HG03520 (cell line): ENCODE data around the gene AP5S1.

Source experiments
- ATAC-seq: cut with Tn5 transposase; IDR thresholded peaks from one replicate; pipeline ENCODE4 v1.9.1; 2021; ENCODE audit warnings: mild to moderate bottlenecking, moderate library complexity; ENCODE audit not compliant: unreplicated experiment

The AP5S1 gene, protein sequence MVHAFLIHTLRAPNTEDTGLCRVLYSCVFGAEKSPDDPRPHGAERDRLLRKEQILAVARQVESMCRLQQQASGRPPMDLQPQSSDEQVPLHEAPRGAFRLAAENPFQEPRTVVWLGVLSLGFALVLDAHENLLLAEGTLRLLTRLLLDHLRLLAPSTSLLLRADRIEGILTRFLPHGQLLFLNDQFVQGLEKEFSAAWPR

DNA sequence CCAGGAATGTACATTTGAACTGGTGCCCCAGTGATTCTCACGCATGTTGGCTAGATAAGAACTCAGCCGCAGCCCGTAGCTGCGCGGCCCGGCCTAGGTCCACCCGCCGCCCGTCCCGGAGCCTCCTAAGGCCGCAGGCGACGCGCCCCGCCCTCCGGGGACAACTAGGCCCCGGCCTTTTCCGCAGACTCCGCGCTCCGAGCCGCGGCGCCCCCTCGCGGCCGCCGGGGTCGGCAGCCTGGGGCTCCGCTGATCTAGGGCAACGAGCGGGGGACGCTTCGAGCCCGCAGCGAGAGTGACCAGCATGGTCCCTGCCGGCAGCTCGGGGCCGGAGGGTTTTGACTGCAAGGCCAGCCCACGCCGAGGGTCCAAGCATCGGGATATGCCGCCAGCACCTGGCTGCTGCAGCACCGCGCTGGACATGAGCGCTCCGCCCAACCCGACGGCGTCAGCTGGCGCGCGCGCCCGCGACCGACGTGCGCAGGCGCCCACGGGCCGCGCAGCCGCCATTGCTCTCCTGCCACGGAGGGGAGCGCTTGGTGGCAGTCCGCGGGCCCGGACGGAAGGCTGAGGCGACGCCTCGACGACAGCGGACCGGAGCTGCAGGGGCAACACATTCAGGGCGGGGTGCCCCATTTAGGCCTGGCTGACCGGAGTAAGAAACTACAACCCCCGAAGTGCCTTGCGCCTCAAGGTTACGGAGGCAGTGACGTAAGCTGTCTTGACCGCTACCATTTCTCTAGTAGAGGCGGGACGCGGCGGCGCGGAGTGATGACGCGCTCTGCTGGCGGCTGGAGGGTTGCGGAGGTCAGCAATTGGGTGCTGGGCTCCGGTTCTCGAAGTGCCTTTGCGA, at the start of gene AP5S1:
Gene AP5S1 (plus strand): TSS at position 500 of the 853 bp plus-strand sequence. CDS start 1,571 bp downstream, outside the sequence.
- peak; percentile 77 for ATAC-seq

DNA sequence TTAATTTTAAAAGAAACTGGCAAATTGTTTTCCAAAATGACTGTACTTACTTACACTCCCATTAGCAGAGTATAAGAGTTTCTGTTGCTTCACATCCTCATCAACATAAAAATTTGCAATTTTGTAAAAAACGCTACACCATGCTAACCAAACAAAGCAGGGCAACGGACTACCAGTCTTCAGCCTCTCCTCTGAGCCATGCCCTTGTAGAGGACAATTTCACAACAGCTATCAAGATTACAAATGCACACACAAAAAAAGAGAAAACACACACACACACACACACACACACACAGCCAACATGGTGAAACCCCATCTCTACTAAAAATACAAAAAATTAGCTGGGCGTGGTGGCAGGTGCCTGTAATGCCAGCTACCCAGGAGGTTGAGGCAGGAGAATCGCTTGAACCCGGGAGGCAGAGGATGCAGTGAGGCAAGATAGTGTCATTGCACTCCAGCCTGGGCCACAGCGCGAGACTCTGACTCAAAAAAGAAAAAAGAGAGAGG, 48.7 kb upstream of the AP5S1 start:
- ATAC-seq, result no peak

DNA sequence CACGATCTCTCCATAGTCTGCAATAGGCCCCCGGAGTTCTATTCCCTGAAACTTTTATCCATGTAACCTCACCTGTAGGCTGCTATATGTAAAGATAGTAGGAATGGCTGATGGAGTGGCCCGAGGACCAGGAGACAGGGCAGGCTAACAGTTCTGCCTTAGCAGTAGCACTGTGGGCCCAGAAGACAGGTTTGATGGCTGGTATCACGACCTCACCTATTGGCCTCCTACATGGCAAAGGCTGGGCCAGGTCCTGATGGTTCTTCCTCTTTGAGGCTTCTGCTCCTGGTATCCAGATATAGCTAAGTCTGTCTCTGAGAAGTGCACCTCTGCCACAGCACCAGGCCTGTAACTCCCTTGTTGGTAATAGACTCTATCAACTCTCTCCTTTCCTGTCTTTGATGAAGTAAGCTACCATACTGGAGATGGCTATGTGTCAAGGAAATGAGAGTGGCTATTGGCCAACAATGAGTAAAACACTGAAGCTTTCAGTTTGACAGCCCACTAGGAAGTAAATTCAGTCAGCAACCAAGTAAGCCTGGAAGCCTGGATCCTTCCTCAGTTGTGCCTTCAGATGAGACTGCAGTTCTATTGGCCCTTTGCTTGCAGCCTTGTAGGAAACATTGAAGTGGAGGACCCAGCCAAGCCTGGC, 44.8 kb upstream of the AP5S1 start:
- no peak for ATAC-seq

DNA sequence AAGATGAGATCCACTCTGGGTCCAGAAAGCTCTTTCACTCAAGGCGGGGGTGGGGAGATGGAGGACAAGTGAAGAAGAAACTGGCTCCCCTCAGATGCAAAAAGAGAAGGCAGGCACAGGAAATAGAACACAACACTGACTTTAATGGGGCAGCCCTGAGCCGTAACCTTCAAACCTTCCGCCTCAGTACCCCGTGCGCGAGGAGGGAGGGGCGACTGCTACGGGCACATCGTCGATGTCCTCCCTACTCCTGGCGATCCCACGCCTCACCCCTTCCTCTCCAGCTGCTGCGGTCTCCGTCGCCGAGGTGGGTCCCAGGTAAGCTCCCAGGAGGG, 43.0 kb upstream of the AP5S1 start:
- ATAC-seq, result no peak

DNA sequence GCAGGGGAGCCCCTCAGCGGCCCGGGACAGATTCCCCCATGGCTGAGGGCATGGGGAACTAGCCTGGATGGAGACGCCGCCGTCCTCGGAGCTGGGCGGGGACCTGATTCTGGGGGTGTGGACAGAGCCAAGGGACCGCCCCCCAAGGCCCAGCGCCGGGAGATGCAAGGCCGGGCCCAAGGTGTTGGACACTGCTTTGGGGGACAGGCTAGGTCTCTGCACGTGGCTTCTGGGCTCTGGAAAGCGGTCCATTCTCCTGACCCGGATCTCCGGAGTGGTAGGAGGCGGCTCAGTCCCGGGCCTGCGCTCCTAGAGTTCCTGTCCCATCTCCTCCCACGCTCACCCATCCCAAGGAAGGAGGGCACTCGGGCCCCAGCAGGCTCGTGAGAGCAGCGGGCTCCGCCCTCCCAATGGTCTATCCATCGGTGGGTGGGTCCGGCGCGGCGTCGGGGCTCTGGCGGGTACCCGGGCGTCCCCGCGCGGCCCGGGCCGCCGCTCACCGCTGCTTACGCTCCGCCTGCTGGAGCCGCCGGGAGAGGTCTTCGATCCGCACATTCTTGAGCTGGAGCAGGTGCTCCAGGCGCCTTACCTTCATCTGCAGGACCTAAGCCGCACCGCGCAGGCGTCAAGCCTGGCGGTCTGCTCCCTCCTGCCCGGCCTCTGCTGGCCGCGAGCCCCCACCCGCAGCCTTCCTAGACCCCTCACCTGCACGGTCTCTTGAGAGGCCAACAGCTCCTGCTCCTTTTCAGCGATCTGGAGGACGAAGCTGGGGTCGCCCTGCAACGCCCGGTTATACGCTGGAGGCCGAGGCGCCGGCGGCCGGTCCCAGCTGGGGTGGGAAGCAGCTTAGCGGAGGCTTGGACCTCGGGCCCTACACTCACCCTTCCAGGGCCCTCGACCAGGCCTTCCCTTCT, 42.4 kb upstream of the AP5S1 start:
- no peak for ATAC-seq

DNA sequence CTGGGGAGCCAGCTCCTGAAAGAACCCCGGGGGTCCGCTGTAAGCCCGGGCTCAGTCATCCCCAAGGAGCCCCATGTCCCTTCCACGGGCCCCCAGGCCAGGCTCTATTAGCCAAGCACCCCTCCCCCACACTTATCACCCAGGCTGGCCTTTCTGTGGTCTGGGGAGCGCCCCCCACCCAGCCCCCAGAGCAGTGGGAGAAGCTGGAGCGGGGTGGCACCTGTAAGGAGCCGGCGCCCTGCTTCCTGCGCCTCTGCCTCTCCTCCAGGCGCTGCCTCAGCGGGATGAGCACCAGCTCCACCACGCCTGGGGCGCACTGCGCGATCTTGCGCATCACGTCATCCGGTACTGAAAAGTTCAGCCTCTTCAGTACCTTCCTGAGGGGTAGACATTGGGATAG, 41.4 kb upstream of the AP5S1 start:
- no peak for ATAC-seq

DNA sequence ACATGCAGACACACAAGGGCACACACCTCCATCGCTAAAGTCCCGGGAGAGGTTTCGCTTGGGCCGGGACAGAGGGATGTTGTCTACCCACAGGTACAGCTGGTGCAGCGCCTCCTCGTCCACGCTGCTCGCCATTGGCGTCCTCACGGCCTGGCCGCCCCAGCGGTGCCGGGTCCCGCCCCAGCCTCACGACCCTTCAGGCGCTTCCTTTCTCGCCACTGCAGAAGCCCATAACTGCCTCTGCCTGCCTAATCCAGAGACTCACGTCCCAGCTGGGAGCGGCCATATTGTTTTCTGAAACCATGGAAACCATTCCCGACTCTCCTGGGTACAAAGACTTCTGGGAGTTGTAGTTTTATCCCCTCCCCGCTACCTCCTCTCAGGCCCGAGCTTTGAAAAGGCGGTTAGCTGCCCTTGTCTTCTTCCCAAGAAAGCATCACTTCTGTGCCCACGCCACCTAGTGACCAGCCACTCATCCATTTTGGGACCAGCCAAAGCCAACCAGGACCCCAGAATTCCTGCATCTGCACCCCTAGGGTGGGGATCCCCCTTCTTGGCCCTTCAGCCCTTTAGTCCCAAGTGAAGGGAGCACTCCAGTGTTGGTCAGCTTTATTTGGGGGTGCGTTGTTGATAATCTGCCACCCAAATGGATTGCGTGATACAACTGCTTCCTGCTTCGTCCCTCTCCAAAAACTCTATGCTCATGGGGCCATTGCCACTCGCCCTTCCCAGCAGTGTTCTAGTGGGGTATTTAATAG, 39.0 kb upstream of the AP5S1 start, which contains the start of gene SPEF1:
Gene SPEF1 (minus strand): TSS at position 296 of the 758 bp plus-strand sequence. CDS start 161 bp downstream, at position 135.
- peak; percentile 47 for ATAC-seq

DNA sequence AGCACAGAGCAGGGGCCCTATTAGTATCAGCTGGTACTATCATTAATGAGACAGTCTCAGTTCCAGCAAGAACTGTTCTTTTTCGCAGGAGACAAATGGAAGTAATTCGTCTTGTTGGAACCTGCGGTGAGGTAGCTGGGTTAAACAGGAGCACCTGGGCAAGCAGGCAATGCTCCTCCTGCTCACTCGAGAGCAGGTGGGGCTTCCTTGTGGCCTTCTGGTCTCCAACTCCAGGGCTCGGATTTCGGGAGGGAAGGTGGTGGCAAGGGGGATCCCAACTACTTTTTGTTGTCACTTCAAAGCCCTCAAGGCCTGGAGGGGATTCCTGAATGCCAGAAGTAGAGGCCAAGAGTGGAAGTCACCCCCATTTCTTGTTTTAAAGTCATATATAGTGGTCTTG, 37.8 kb upstream of the AP5S1 start:
- no peak for ATAC-seq

DNA sequence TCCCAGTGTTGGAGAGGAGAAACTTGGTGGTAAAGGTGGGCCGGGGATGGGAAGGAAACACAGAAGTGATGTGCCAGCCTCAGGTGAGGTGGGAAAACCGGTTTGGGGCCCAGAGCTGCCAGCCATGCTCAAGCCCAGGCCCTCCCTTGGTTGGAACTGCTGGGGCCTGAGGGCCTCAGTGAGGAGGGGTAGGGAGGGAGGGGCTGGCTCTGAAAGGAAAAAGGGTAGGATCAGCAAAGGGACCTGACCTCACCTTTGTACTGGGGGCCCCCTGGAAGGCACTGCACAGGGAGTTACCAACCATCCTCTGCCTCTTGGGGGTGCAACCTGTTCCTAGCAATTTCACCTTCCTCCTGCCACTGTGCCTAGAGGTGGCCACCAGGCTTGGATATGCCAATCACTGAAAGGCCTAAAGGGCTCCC, 37.3 kb upstream of the AP5S1 start:
- no peak for ATAC-seq

DNA sequence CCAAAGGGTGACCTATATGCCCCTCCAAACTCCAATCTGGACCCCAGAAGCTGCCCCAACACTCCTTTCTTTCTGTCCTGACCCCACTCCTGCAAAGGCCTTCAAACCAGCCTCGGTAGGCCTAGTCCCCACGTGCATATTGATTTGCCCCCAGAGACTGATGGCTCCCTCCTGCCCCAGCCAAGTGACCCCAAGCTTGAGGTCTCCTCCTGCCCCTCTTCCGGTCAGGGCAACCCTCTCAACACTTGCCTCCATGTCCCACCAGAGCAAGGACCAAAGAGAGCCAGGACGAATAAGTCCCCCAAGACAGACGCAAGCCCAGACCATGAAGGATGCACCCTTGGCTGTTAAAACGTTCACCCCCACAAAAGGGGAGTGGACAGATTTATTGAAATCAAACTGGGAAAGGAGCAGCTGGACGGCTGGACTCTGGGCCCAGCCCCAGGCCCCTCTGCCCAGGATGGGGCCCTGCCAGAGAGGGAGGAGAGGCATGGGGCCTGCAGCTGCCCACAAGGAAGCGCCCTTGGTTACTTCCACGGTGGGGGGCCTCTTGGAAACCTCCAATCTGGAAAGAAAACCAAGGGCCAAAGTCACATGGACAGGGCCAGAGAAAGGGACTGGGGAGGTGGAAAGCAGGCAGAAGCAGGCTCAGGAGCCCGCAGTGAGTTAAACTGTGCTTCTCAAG, 36.7 kb upstream of the AP5S1 start:
- no peak for ATAC-seq

DNA sequence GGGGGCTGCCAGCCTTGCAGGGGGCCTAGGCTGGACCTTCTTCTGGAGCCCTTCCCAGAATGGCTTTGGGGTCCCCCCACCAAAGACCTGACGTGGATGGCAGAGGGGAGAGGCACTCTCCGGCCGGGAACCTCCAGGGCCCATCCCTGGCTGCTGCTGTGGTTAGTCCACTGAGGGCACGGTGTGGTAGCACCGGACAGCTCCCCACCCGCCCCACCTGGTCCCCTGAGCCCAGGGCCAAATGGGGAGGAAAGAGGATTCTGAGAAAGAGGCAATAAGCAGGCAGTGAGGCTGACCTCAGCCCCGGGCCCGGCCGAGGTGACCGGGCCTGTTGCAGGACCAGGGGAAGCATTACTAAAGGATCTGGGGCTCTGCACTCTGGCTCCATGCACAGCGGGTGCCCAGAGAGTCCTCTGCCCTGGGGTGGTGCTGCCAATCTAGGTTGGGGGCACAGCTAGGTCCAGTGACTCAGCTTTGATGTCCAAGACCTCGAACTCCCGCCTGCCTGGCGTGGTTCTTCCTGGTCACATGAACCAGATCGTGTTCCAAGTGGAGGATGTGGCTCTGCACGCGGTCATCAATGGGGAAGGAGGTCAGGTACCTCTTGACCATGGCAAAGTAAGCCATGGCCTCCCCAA, 36.0 kb upstream of the AP5S1 start:
- ATAC-seq, result no peak

DNA sequence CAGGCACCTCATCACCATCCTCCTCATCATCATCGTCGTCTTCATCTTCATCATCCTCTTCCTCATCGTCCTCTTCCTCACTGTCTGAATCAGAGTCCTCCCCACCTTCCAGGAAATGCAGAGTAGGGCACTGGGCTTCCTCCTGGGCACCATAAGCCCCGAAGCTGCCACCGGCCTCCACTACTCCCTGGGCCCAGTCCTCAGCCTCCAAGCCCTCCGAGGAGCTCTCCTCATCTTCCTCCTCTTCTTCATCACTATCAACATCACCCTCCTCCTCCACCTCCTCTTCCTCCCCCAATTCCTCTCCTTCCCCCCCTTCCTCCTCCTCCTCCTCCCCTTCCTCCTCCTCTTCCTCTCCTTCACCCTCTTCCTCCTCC, 35.5 kb upstream of the AP5S1 start:
- ATAC-seq, result no peak

DNA sequence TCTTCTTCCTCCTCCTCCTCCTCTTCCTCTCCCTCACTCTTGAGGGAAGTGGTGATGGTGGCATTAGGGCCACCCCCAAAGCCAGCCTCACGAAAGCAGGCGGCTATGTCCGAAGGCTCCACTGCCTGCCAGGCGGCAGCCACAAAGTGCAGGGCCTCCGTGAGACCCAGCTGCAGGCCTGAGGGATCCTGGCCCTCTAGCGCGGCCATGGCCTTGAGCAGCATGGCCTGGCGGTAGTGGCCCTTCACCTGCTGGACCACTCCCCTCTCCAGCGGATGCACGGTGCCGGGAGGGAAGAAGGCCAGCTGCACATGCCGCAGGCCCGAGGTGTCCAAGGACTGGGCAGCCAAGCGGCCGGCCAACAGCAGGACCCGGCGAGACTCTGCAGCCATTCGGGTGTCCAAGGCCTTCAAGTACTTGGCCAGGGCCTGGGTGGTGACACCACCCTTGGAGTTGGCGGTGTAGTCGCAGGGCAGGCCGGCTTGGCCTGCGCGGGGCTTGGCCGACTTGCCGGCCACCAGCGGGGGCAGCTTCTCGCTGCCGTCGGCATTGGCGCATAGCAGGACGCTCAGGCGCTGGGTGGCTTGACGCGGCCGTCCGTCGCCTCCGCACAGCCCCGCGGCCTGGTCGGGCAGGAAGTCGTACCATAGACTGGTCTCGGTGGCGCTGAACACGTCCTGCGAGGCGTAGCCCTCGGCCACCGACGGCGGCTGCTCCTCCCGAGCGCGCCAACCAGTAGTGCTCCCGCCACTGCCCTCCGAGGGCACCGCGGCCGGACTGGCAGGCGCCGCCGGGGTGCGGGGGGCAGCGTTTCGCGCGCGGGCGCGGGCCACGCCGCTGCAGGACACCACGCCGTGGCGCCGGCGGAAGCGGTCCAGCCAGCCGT, 34.9 kb upstream of the AP5S1 start:
- ATAC-seq, result no peak

DNA sequence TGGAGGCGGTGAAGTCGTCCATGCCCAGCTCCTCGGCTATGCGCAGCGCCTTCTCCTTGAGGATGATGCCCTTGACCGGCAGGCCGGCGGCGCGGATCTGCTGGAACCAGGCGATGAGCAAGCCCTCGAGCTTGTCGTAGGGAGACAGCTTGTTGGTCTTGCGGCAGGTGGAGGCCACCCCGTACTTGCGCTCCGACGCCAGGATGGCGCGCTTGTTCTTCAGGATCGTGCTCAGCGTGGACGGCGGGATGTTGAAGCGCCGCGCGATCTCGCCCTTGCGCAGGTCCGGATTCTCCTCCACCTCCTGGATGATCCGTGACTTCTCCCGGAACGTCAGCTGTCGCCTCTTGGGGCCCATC, 34.2 kb upstream of the AP5S1 start:
- ATAC-seq, result peak; percentile 9

DNA sequence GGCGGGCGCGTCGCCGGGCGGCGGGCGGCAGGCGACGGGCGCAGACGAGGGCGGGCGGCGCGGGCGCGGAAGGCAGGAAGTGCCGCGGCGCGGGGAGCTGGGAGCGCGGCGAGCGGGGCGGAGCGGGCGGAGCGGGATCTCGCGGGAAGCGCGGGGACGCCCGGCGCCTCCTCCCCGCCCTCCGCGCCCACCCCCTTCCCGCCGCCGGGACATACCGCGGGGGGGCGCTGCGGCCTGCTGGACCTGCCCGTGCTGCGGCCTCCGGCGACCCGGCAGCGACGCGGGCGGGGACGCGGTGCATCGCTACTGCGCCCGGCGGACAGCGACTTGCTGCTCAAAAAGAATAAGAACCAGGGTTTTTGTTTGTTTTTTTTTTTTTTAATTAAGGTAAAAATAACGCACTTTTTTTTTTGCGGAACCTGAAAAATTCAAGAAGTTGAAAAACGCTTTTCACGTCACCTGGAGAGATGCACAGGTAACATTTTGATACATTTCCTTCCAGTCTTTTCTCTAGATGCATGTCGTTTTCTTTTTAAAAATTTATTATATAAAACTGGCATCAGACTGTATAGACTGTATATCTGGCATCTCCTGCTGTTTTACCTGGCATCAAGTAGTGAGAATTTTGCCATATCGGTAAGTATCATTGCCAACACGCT, 33.6 kb upstream of the AP5S1 start, which contains the start of gene CENPB:
Gene CENPB (minus strand): TSS at position 76 of the 659 bp plus-strand sequence. CDS start 257 bp downstream, outside the sequence.
- peak; percentile 63 for ATAC-seq

DNA sequence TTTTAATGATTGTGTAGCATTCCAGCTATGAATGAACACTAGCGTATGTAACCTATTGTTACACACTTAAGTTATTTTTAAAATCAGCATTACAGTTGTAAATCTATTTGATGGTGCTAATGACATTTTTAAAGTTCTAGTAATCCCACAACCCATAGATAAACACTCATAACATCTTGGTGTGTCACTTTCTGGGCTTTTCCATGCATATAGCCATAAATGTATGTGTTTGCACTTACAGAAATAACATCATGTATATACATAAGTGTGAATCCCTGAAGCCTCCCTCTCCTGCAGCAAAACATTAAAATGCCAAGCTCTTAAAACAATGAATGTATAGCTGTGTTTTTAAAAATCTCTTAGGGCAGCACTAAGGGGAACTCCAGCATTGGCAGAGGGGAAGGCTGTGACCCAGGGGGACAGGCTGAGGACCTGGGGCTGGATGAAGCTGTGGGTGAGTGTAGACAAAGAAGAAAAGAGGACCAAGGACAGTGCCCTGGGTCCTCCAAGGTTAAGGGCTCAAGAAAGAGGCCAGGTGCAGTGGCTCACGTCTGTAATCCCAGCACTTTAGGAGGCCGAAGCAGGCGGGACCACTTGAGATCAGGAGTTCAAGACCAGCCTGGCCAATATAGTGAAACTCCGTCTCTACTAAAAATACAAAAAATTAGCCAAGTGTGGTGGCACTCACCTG, 32.9 kb upstream of the AP5S1 start:
- no peak for ATAC-seq

DNA sequence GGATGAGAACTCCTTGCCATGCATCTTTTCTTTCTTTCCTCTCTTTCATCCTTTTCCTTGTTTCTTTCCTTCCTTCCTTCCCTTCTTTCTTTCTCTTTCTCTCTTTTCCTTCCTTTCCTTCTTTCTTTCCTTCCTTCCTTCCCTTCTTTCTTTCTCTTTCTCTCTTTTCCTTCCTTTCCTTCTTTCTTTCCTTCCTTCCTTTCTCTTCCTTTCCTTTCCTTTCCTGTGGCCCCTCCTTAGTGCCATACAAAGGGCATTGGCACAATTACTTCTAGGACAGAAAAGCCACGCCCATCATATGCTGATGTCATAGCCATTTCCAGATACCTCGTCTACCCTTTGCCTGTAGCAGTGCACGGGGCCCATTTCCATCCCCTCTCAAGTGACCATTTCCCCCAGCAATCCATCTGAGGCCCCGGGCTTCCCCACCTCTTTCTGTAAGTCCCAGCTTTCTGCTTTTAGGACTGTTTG, 31.6 kb upstream of the AP5S1 start:
- no peak for ATAC-seq
